Activated CD8-positive, alpha-beta T cell treated with anti-CD3 and anti-CD28 coated beads for 36 hours (primary cell): ENCODE data around the gene SAMD4A. TPM values are rescaled to one million over a fixed set of nuclear protein-coding genes. Genes with fewer than 3 reads are reported as not detected.

Experiments
- ATAC-seq: fragments of 200-7000 bp; cut with Tn5 transposase; one replicate; pipeline ENCODE4 v1.10.0; 2021; ENCODE audit warnings: mild to moderate bottlenecking, moderate library complexity
- CTCF ChIA-PET: fragments of 350-600 bp; sonication (Branson Sonifier 250); formaldehyde crosslinking; loops from one replicate; lab custom pipeline; 2021; ENCODE audit warnings: antibody characterized with exemption; lab: Charles Lee
- POLR2A ChIA-PET: fragments of 350-600 bp; sonication (Branson Sonifier 250); formaldehyde crosslinking; loops from one replicate; lab custom pipeline; 2021; ENCODE audit warnings: antibody characterized with exemption; lab: Charles Lee
- DNase-seq: peaks from one replicate; pipeline ENCODE4 v3.0.0-alpha.2; 2020
- H3K27ac Mint-ChIP-seq: one replicate; pipeline ENCODE4 v1.8.0; 2021; ENCODE audit warnings: mild to moderate bottlenecking, mixed read lengths
- H3K27me3 Mint-ChIP-seq: one replicate; pipeline ENCODE4 v1.8.0; 2021; ENCODE audit warnings: mixed read lengths
- H3K36me3 Mint-ChIP-seq: one replicate; pipeline ENCODE4 v1.8.0; 2021; ENCODE audit warnings: low read depth, mixed read lengths
- H3K4me1 Mint-ChIP-seq: one replicate; pipeline ENCODE4 v1.8.0; 2021; ENCODE audit warnings: low read depth, mixed read lengths
- H3K4me3 Mint-ChIP-seq: one replicate; pipeline ENCODE4 v1.8.0; 2021; ENCODE audit warnings: mild to moderate bottlenecking, moderate library complexity, mixed read lengths
- H3K9me3 Mint-ChIP-seq: one replicate; pipeline ENCODE4 v1.8.0; 2021; ENCODE audit warnings: mixed read lengths
- intact Hi-C: fragments of 100-400 bp; cut with micrococcal nuclease; formaldehyde crosslinking; loops from one replicate; pipeline ENCODE4 v1.10.0; 2022
- total RNA-seq, 2 experiments: library from RNA; stranded (reverse); gene quantifications; one replicate each; pipeline ENCODE4 v1.2.3, GENCODE V29; 2021
- TF ChIP-seq, protein P1 (sequence below): fragments of 200-600 bp; IDR thresholded peaks from one replicate; pipeline ENCODE4 v1.8.0; 2022; ENCODE audit warnings: antibody characterized with exemption, mild to moderate bottlenecking

SAMD4A gene
- total RNA-seq, 2 experiments from 2014 or later = 4.5 to 4.9 TPM

DNA sequence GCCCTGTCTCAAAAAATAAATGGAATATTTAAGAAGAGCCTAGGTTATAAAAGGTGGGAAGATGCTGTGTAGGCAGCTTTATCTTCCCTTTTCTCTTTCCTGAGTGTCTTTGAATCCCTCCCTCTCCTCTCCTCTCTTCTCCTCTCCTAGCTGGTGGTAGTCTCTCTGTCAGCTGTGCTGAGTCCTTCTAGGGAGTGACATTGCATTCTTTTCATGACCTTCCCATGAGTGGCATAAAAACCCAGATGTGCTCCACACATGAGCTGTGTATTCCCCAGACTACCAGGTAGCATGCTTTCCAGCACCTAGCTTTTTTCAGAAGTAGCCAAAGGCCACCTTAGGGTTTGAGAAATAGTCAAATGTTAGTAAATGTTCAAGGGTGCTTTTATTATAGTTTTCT lies 23.6 kb downstream of the SAMD4A start:
- TF ChIP-seq, protein P1, sequence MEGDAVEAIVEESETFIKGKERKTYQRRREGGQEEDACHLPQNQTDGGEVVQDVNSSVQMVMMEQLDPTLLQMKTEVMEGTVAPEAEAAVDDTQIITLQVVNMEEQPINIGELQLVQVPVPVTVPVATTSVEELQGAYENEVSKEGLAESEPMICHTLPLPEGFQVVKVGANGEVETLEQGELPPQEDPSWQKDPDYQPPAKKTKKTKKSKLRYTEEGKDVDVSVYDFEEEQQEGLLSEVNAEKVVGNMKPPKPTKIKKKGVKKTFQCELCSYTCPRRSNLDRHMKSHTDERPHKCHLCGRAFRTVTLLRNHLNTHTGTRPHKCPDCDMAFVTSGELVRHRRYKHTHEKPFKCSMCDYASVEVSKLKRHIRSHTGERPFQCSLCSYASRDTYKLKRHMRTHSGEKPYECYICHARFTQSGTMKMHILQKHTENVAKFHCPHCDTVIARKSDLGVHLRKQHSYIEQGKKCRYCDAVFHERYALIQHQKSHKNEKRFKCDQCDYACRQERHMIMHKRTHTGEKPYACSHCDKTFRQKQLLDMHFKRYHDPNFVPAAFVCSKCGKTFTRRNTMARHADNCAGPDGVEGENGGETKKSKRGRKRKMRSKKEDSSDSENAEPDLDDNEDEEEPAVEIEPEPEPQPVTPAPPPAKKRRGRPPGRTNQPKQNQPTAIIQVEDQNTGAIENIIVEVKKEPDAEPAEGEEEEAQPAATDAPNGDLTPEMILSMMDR = no peak
- ChIA-PET POLR2A (no interaction called here), CTCF (interaction anchor here (0.7 to 2.2 kb wide), 4 partner anchors 10 to 192 kb away, joined by 3 to 6 read pairs (median 4); no protein-coding TSS in a partner anchor)
- ATAC-seq (no peak), DNase-seq (no peak)
- Mint-ChIP-seq H3K4me1 (peaks cover 10% of the 10 kb centered on the region), H3K9me3 (no peaks in the 10 kb centered on the region), H3K4me3 (no peak overlapping the region), H3K36me3 (no peaks in the 10 kb centered on the region), H3K27me3 (peaks cover 18% of the 10 kb centered on the region), H3K27ac (no peak overlapping the region)
- intact Hi-C loops = no loop called here

DNA sequence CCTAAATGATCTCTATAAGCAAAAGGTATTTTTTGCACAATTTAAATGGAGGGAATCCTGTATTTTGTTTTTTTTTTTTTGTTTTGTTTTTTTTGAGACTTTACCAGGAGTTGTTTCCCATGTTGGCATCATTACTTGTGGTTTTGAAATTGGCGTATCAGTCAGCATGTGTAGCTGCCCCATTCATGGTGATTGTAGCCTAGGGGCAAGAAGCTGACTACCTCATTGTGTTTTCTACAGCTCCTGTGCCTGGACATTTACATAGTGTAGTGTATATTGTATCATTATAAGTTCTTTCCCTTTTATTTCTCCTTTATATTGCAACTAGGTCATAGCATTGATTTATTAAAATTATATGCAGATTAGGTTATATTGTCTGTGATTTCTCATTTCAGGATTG lies 24.5 kb downstream of the SAMD4A start:
- ATAC-seq (no peak), DNase-seq (no peak)
- POLR2A ChIA-PET = interaction anchor here (0.9 kb wide), 1 partner anchor 11 kb away, joined by 3 read pairs; no protein-coding TSS in a partner anchor
- peaks cover 21% of the 10 kb centered on the region for H3K27me3 Mint-ChIP-seq
- peaks cover 10% of the 10 kb centered on the region for H3K4me1 Mint-ChIP-seq
- CTCF ChIA-PET = interaction anchor here (1.2 to 2.2 kb wide), 4 partner anchors 9 to 181 kb away, joined by 3 to 6 read pairs (median 3); no protein-coding TSS in a partner anchor
- TF ChIP-seq, protein P1 = no peak
- intact Hi-C loops = no loop called here
- H3K9me3 Mint-ChIP-seq = no peaks in the 10 kb centered on the region
- no peak overlapping the region for H3K4me3 Mint-ChIP-seq
- H3K27ac Mint-ChIP-seq = no peak overlapping the region
- H3K36me3 Mint-ChIP-seq = peaks cover 2% of the 10 kb centered on the region

DNA sequence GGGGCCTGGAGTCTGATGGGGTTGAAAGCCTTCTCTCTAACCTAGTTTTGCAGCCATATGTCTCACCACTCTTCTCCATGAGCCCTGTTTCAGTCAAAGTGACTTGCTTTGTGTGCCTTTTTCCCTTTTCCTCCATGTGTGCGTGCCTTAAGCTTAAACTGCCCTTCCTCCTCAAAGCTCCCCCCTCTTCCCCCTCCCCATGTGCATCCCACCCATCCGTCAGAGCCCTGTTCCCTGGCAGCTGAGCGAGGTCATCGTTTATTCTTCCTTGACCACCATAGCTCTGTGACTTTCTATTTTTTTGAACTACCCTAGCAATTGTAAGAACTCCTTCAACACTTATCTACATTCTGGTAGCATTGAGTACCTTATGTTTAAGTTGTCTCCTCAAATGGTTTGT lies 24.9 kb downstream of the SAMD4A start:
- H3K27me3 Mint-ChIP-seq = peaks cover 18% of the 10 kb centered on the region
- H3K36me3 Mint-ChIP-seq = peaks cover 2% of the 10 kb centered on the region
- intact Hi-C loops = no loop called here
- H3K4me3 Mint-ChIP-seq = no peak overlapping the region
- H3K4me1 Mint-ChIP-seq = peaks cover 10% of the 10 kb centered on the region
- ATAC-seq (no peak), DNase-seq (no peak)
- CTCF ChIA-PET = interaction anchor here (1.2 to 2.2 kb wide), 3 partner anchors 9 to 181 kb away, joined by 3 to 6 read pairs (median 3); no protein-coding TSS in a partner anchor
- H3K9me3 Mint-ChIP-seq = no peaks in the 10 kb centered on the region
- POLR2A ChIA-PET = interaction anchor here (0.6 to 0.9 kb wide), 2 partner anchors 11 to 32 kb away, joined by 3 read pairs; no protein-coding TSS in a partner anchor
- TF ChIP-seq, protein P1 = no peak
- H3K27ac Mint-ChIP-seq = no peak overlapping the region

DNA sequence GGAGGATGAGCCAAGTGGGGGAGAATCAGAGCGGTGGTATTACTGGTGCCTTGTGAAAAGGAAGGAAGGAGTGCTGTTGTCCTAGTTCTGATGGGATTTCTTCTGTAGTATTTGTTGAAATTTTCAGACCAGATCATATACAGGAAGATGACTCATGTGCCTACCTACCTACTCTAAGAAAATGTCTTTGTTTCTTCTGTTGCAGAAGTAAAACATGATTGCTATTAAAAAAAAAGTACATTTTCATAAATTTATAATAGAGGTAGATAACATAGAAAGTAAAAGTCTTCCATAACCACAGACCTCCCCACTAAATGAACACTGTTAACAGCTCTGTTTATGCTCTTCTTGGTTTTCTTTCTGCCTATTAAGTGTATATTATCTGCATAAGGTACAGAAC lies 26.9 kb downstream of the SAMD4A start:
- intact Hi-C loops = no loop called here
- CTCF ChIA-PET = interaction anchor here (0.9 to 1.1 kb wide), 2 partner anchors 14 to 129 kb away, joined by 3 read pairs; no protein-coding TSS in a partner anchor
- DNase-seq (no peak), ATAC-seq (peak; percentile 37)
- TF ChIP-seq, protein P1 = no peak
- Mint-ChIP-seq H3K4me3 (no peak overlapping the region), H3K4me1 (peaks cover 10% of the 10 kb centered on the region), H3K27ac (no peak overlapping the region), H3K27me3 (peaks cover 20% of the 10 kb centered on the region), H3K36me3 (peaks cover 2% of the 10 kb centered on the region), H3K9me3 (no peaks in the 10 kb centered on the region)
- POLR2A ChIA-PET = interaction anchor here (1.1 kb wide), 1 partner anchor 9 kb away, joined by 3 read pairs; no protein-coding TSS in a partner anchor

DNA sequence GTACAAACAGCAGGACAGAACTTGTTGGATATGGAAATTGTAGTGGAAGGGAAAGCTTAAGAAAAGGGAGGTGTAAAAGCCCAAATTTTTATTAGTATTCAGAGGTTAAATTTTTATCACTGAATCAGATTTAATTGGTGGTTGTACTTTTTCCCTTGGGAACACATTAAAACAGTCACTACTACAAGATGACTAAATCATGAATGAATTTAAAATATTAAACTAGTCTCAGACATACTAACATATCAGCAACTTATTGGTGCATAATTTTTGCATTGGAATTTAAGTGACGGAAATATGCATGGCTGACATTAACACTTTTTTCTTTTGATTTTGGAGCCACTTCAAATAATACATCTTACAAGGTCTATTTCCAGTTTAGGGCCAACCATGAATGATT lies 27.6 kb downstream of the SAMD4A start:
- H3K4me3 Mint-ChIP-seq = no peak overlapping the region
- intact Hi-C loops = no loop called here
- H3K9me3 Mint-ChIP-seq = no peaks in the 10 kb centered on the region
- H3K27ac Mint-ChIP-seq = no peak overlapping the region
- H3K27me3 Mint-ChIP-seq = peaks cover 20% of the 10 kb centered on the region
- ChIA-PET CTCF (interaction anchor here (0.9 to 1.2 kb wide), 3 partner anchors 14 to 128 kb away, joined by 3 to 4 read pairs (median 3); no protein-coding TSS in a partner anchor), POLR2A (interaction anchor here (1.1 kb wide), 1 partner anchor 8 kb away, joined by 3 read pairs; no protein-coding TSS in a partner anchor)
- TF ChIP-seq, protein P1 = no peak
- DNase-seq = no peak
- peaks cover 10% of the 10 kb centered on the region for H3K4me1 Mint-ChIP-seq
- peaks cover 2% of the 10 kb centered on the region for H3K36me3 Mint-ChIP-seq
- ATAC-seq = no peak
